GM18526 (cell line): ENCODE measurements around the gene GALT.
A peak's percentile ranks its signal among the peaks of the same experiment; 100 is the strongest.

Experiments
- POLR2A ChIP-seq: IDR thresholded peaks from 3 replicates; pipeline ENCODE4 v1.6.1; 2011; ENCODE audit not compliant: insufficient read length; ENCODE audit errors: extremely low read depth

GALT gene

GRCh38 chr9:34646211-34647083 is at the start of gene GALT:
Gene GALT (plus strand): TSS chr9:34646675. CDS start chr9:34646705, 30 bp downstream.
- TF ChIP-seq POLR2A = peak; percentile 81

GRCh38 chr9:34599546-34599945 is 46.9 kb upstream of the GALT start:
- no peak for TF ChIP-seq POLR2A

- no peak for TF ChIP-seq POLR2A
These were observed 45.6 kb upstream of the GALT start for GRCh38 chr9:34600908-34601307.

GRCh38 chr9:34601937-34602573 is 44.4 kb upstream of the GALT start:
- TF ChIP-seq POLR2A = no peak

GRCh38 chr9:34603610-34604231 is 42.8 kb upstream of the GALT start:
- TF ChIP-seq POLR2A = no peak

- TF ChIP-seq POLR2A = no peak
These were observed 40.3 kb upstream of the GALT start for GRCh38 chr9:34606190-34606589.

GRCh38 chr9:34606905-34607304 is 39.6 kb upstream of the GALT start:
- no peak for TF ChIP-seq POLR2A

GRCh38 chr9:34607331-34607730 is 39.1 kb upstream of the GALT start:
- TF ChIP-seq POLR2A = no peak

GRCh38 chr9:34610434-34611206 is 35.9 kb upstream of the GALT start:
- TF ChIP-seq POLR2A = no peak

GRCh38 chr9:34611251-34611810 is 35.1 kb upstream of the GALT start:
- no peak for TF ChIP-seq POLR2A

GRCh38 chr9:34611811-34612787 is 34.4 kb upstream of the GALT start, which contains the start of gene RPP25L:
Gene RPP25L (minus strand): TSS chr9:34612097. CDS start chr9:34611296, 801 bp downstream.
- peak; percentile 92 for TF ChIP-seq POLR2A

GRCh38 chr9:34612788-34613390 is 33.6 kb upstream of the GALT start:
- no peak for TF ChIP-seq POLR2A

GRCh38 chr9:34615132-34615531 is 31.3 kb upstream of the GALT start:
- no peak for TF ChIP-seq POLR2A
